Measurements from ENCODE around the gene CACNG7.

The CACNG7 gene, protein sequence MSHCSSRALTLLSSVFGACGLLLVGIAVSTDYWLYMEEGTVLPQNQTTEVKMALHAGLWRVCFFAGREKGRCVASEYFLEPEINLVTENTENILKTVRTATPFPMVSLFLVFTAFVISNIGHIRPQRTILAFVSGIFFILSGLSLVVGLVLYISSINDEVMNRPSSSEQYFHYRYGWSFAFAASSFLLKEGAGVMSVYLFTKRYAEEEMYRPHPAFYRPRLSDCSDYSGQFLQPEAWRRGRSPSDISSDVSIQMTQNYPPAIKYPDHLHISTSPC

DNA sequence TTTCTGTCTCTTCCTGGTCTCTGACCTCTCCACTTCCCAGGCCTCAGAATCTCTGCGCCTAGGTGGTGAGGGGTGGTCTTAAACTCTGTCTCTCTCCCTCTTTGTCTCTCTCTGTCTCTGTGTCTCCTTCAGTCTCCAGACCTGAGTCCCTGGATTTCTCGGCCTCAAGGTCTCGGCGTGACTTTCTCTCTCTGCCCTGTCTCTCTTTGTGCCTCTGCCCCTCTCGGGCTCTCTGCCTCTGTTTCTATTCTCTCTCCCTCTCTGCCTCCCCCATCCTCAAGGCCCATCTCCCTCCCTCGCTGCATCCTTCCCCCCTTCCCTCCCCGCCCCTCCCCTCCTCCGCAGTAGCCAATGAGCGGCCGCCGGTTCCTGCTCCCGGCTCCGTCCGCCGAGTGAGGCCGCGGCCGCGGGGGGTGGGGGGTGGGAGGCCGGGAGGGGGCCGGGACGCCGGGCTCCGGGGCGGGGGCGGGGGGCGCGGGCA lies at the start of gene CACNG7:
TSS of gene CACNG7 (plus strand) at position 344 of the 481 bp plus-strand sequence. CDS start 3,554 bp downstream, outside the sequence.
- TF ChIP-seq, protein P1, sequence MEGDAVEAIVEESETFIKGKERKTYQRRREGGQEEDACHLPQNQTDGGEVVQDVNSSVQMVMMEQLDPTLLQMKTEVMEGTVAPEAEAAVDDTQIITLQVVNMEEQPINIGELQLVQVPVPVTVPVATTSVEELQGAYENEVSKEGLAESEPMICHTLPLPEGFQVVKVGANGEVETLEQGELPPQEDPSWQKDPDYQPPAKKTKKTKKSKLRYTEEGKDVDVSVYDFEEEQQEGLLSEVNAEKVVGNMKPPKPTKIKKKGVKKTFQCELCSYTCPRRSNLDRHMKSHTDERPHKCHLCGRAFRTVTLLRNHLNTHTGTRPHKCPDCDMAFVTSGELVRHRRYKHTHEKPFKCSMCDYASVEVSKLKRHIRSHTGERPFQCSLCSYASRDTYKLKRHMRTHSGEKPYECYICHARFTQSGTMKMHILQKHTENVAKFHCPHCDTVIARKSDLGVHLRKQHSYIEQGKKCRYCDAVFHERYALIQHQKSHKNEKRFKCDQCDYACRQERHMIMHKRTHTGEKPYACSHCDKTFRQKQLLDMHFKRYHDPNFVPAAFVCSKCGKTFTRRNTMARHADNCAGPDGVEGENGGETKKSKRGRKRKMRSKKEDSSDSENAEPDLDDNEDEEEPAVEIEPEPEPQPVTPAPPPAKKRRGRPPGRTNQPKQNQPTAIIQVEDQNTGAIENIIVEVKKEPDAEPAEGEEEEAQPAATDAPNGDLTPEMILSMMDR (IDR thresholded peaks at IDR 0.05; ENCODE audit: low read depth, low read length, missing control alignments), result no peak
- no peak for DNase-seq (ENCODE audit: extremely low read depth, low read depth)
- H3K4me3 ChIP-seq (replicated peaks; ENCODE audit: low read depth, low read length), result no peak within 1 kb of the TSS

DNA sequence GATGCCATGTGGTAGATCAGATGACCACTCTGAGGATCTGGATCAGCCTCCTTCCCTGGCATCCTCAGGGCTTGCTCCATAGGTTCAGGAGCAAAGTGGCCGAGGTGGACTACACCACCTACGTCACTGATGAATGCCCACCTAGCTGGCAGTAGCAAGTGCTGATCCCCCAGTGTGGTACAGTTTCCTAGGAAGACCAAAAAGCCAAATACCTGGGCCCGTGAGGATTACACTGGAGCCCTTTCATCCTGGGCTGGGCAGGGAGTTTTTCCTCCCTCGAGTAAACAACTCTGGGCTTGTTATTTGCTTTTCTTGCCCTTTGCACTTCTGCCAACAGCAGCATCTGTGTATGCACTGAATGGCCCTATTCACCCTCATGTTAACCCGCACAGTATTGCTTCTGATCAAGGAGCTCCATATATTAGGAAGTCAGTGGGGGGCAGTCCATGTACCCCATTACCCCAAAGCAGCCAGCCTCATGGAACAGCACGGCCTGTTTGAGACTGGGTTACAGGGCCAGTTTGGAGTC lies 44.7 kb upstream of the CACNG7 start:
- TF ChIP-seq, protein P1 (IDR thresholded peaks at IDR 0.05; ENCODE audit: low read depth, low read length, missing control alignments), result no peak
- no peak overlapping the region for H3K4me3 ChIP-seq (replicated peaks; ENCODE audit: low read depth, low read length)
- no peak for DNase-seq (ENCODE audit: extremely low read depth, low read depth)

DNA sequence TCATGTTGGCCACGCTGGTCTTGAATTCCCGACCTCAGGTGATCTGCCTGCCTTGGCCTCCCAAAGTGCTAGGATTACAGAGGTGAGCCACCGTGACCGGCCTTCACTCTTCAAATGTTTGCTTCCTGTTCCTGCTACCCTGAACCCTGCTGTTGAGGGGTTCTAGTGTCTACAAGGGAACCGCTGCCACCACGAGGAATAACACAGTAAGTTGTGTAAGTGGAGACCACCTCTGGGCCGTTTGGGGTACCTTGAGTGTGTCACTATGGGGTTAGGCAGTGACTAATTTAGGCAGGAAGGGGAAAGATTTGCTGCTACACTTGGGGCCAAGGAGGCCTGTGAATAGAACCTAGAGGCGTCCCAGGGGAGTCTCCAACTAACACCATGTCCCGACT lies 43.6 kb upstream of the CACNG7 start:
- peak overlapping the region; percentile 44 for H3K4me3 ChIP-seq (replicated peaks; ENCODE audit: low read depth, low read length)
- no peak for DNase-seq (ENCODE audit: extremely low read depth, low read depth)
- TF ChIP-seq, protein P1 (IDR thresholded peaks at IDR 0.05; ENCODE audit: low read depth, low read length, missing control alignments), result no peak

DNA sequence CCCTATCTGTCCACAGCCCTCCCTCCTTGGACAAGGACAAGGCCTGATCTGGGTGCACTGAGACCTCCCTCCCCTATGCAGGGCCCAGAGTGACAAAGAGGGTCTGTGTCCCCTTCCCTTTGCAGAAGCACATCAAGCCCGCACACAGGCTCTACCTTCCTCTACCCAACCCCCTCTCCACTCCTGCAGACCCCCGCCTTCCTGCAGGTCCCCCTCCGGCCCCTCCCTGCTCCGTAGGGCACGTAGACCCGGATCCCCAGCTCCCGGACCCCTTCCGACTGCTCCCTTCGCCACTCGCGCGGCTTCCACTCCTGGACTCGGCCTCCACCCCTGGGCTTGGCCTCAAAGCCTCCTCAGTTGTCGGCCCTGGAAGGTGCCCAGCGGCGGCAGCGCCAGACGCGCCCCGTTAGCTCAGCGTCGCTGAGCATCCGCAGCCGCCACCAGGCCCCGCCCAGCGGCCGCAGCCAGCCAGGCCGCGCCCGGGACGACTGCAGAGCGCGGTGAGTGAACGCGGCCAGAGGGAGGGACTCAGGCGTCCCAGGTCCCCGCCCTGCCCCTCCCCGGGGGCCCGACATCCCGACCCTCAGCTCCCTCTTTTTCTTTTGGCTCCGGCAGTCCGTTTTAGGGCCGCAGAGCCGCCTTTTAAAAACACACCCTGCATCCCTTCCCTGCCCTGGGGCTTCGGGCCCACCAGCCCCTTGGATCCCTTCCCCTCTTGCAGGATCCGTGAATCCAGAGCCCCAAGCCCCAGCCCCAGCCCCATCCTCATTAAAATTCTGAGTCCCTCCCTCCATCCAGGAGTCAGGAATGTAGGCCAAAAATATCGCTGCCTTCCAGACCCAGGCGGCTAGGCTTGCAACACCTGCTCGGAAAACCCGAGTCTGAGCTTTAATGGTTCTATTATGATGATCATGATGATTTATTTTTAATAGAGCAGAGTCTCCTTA lies 42.9 kb upstream of the CACNG7 start:
- H3K4me3 ChIP-seq (replicated peaks; ENCODE audit: low read depth, low read length), result peak overlapping the region; percentile 44
- TF ChIP-seq, protein P1 (IDR thresholded peaks at IDR 0.05; ENCODE audit: low read depth, low read length, missing control alignments), result no peak
- no peak for DNase-seq (ENCODE audit: extremely low read depth, low read depth)

DNA sequence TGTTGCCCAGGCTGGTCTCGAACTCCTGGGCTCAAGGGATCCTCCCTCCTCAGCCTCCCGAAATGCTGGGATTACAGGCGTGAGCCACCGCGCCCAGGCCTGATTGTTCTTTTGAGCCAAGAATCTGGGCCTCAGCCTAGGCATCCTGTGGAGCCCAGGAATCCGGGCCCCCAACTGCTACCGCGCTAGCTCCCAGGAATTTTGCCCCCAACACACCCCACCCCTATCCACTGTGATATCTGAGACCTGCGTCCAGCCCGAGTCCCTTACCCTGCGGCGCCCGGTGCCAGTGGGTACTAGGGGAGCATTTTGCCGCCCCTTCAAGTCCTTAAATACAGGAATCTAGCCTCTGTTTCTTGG lies 42.2 kb upstream of the CACNG7 start:
- no peak for DNase-seq (ENCODE audit: extremely low read depth, low read depth)
- TF ChIP-seq, protein P1 (IDR thresholded peaks at IDR 0.05; ENCODE audit: low read depth, low read length, missing control alignments), result no peak
- H3K4me3 ChIP-seq (replicated peaks; ENCODE audit: low read depth, low read length), result peak overlapping the region; percentile 44

DNA sequence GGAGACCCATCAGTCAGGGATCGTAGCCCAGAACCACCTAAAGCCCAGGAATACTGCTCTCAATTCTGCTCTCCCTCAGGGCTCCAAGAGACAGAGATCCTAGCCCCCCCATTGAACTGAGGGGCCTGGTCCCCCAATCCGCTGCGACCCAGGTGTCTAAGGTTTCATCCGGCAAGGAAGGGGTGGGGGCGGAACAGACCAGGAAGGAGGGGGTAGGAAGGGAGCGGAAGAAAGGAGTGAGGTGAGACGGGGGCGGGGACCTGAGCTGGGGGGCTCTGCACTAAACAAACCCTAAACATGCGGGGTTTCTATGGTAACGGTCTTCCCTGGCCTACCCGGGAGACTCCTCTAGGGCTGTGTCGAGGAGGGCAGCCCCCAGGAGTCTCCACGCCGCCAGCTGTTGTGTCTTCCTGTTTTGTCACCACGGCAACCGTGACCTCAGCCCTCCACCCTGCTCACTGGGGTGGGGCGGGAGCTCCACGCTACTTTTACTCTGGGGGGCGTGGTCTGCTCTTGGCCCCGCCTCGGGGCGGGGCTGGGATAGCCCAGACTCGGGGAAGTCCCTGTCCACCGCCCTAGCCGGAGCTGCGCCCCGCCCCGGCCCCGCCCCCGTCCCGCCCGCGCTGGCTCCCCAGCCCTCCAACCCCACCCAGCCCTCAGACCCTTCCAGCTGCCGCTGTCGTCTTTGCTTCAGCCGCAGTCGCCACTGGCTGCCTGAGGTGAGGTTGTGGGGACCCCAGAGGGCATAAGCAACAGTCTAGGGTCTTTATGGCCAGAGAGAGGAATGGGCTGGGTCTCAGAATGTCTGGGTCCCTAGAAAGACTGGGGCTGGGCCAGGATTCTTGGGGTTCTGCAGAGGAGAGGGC lies 41.6 kb upstream of the CACNG7 start, which contains the start of gene MYADM:
TSS of gene MYADM (plus strand) at position 659 of the 866 bp plus-strand sequence. CDS start 5,647 bp downstream, outside the sequence.
- peak within 1 kb of the TSS; percentile 59 for H3K4me3 ChIP-seq (replicated peaks; ENCODE audit: low read depth, low read length)
- TF ChIP-seq, protein P1 (IDR thresholded peaks at IDR 0.05; ENCODE audit: low read depth, low read length, missing control alignments), result no peak
- DNase-seq (ENCODE audit: extremely low read depth, low read depth), result peak; percentile 97

Measured in HFF-Myc (cell line).